ENCODE measurements around the gene C3AR1.

DNA sequence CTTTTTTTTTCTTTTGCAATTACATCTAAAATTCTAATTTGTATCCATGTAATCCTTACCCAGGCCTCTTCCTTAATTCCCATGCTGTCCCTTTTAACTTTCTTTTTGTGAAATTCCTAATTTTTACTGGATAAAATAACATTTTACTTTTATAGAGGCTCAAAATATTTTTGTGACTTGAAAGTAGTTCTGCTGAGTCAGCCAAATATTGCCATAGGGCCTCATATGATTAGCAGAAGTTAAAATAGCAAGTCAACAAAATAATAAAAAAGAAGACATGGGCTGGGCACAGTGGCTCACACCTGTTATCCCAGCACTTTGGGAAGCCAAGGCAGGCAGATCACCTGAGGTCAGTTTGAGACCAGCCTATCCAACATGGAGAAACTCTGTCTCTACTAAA, 2.0 kb downstream of the C3AR1 start:
- TF ChIP-seq, protein P1, sequence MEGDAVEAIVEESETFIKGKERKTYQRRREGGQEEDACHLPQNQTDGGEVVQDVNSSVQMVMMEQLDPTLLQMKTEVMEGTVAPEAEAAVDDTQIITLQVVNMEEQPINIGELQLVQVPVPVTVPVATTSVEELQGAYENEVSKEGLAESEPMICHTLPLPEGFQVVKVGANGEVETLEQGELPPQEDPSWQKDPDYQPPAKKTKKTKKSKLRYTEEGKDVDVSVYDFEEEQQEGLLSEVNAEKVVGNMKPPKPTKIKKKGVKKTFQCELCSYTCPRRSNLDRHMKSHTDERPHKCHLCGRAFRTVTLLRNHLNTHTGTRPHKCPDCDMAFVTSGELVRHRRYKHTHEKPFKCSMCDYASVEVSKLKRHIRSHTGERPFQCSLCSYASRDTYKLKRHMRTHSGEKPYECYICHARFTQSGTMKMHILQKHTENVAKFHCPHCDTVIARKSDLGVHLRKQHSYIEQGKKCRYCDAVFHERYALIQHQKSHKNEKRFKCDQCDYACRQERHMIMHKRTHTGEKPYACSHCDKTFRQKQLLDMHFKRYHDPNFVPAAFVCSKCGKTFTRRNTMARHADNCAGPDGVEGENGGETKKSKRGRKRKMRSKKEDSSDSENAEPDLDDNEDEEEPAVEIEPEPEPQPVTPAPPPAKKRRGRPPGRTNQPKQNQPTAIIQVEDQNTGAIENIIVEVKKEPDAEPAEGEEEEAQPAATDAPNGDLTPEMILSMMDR (IDR thresholded peaks at IDR 0.05; ENCODE audit: insufficient read depth, low read length): no peak
- no peak for TF ChIP-seq GABPA (IDR thresholded peaks at IDR 0.05; ENCODE audit: low read depth)
- TF ChIP-seq POLR2AphosphoS5 (IDR thresholded peaks at IDR 0.05; ENCODE audit: low read depth): no peak
- TF ChIP-seq, protein P2, sequence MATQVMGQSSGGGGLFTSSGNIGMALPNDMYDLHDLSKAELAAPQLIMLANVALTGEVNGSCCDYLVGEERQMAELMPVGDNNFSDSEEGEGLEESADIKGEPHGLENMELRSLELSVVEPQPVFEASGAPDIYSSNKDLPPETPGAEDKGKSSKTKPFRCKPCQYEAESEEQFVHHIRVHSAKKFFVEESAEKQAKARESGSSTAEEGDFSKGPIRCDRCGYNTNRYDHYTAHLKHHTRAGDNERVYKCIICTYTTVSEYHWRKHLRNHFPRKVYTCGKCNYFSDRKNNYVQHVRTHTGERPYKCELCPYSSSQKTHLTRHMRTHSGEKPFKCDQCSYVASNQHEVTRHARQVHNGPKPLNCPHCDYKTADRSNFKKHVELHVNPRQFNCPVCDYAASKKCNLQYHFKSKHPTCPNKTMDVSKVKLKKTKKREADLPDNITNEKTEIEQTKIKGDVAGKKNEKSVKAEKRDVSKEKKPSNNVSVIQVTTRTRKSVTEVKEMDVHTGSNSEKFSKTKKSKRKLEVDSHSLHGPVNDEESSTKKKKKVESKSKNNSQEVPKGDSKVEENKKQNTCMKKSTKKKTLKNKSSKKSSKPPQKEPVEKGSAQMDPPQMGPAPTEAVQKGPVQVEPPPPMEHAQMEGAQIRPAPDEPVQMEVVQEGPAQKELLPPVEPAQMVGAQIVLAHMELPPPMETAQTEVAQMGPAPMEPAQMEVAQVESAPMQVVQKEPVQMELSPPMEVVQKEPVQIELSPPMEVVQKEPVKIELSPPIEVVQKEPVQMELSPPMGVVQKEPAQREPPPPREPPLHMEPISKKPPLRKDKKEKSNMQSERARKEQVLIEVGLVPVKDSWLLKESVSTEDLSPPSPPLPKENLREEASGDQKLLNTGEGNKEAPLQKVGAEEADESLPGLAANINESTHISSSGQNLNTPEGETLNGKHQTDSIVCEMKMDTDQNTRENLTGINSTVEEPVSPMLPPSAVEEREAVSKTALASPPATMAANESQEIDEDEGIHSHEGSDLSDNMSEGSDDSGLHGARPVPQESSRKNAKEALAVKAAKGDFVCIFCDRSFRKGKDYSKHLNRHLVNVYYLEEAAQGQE (IDR thresholded peaks at IDR 0.05; ENCODE audit: insufficient replicate concordance, low read depth): no peak
